ENCODE results near the gene CCDC186.

DNA sequence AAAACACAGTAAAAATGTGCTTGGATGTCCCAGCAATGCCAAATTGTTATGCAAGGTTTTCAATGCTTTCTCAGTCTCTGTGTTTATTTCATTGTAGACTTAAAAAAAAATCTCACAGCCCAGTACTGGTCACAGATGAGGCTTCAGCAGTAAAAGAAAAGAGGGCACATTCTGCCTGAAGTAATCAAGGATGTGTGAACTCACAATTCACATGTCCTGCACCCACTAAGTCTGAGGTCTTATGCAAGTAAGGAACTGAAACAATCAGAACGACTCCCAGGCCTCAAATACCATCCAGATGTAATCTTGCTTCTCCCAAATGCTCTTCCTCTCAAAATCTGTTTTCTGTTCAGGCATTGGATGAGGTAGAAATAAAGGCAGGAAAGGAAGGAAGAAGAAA, 96.7 kb downstream of the CCDC186 start:
- TF ChIP-seq, protein P1, sequence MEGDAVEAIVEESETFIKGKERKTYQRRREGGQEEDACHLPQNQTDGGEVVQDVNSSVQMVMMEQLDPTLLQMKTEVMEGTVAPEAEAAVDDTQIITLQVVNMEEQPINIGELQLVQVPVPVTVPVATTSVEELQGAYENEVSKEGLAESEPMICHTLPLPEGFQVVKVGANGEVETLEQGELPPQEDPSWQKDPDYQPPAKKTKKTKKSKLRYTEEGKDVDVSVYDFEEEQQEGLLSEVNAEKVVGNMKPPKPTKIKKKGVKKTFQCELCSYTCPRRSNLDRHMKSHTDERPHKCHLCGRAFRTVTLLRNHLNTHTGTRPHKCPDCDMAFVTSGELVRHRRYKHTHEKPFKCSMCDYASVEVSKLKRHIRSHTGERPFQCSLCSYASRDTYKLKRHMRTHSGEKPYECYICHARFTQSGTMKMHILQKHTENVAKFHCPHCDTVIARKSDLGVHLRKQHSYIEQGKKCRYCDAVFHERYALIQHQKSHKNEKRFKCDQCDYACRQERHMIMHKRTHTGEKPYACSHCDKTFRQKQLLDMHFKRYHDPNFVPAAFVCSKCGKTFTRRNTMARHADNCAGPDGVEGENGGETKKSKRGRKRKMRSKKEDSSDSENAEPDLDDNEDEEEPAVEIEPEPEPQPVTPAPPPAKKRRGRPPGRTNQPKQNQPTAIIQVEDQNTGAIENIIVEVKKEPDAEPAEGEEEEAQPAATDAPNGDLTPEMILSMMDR (IDR thresholded peaks at IDR 0.05; ENCODE audit: poor library complexity, severe bottlenecking), result no peak
- TF ChIP-seq EZH2 (IDR thresholded peaks at IDR 0.05; ENCODE audit: borderline replicate concordance, insufficient read depth, low read length, poor library complexity, severe bottlenecking) (no peak), EP300 (conservative IDR thresholded peaks at IDR 0.05; ENCODE audit: poor library complexity, severe bottlenecking) (no peak), TAF1 (IDR thresholded peaks at IDR 0.05; ENCODE audit: low read depth) (no peak), POLR2AphosphoS5 (IDR thresholded peaks at IDR 0.05) (no peak), MXI1 (conservative IDR thresholded peaks at IDR 0.05; ENCODE audit: poor library complexity, severe bottlenecking) (no peak), SMC3 (conservative IDR thresholded peaks at IDR 0.05; ENCODE audit: poor library complexity) (no peak)
- TF ChIP-seq, protein P2, sequence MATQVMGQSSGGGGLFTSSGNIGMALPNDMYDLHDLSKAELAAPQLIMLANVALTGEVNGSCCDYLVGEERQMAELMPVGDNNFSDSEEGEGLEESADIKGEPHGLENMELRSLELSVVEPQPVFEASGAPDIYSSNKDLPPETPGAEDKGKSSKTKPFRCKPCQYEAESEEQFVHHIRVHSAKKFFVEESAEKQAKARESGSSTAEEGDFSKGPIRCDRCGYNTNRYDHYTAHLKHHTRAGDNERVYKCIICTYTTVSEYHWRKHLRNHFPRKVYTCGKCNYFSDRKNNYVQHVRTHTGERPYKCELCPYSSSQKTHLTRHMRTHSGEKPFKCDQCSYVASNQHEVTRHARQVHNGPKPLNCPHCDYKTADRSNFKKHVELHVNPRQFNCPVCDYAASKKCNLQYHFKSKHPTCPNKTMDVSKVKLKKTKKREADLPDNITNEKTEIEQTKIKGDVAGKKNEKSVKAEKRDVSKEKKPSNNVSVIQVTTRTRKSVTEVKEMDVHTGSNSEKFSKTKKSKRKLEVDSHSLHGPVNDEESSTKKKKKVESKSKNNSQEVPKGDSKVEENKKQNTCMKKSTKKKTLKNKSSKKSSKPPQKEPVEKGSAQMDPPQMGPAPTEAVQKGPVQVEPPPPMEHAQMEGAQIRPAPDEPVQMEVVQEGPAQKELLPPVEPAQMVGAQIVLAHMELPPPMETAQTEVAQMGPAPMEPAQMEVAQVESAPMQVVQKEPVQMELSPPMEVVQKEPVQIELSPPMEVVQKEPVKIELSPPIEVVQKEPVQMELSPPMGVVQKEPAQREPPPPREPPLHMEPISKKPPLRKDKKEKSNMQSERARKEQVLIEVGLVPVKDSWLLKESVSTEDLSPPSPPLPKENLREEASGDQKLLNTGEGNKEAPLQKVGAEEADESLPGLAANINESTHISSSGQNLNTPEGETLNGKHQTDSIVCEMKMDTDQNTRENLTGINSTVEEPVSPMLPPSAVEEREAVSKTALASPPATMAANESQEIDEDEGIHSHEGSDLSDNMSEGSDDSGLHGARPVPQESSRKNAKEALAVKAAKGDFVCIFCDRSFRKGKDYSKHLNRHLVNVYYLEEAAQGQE (IDR thresholded peaks at IDR 0.05; ENCODE audit: borderline replicate concordance), result no peak
